Stimulated activated CD4-positive, alpha-beta T cell treated with anti-CD3 and anti-CD28 coated beads, Interleukin-4, amount 100 ng/mL, for 48 hours (primary cell): Measurements from ENCODE around the gene MSLN.
A peak's percentile ranks its signal among the peaks of the same experiment; 100 is the strongest.

Experiments
- DNase-seq, 2 donors: peaks; one replicate each; pipeline ENCODE4 v3.0.0-alpha.2; 2020; ENCODE audit warnings: low read depth in 2 of 2

MSLN gene

GRCh38 chr16:791131-791530 lies 30.6 kb downstream of the MSLN start:
- DNase-seq, result no peak

GRCh38 chr16:792221-792995 lies 31.9 kb downstream of the MSLN start:
- no peak for DNase-seq

GRCh38 chr16:793414-793813 lies 32.9 kb downstream of the MSLN start:
- DNase-seq, result no peak

GRCh38 chr16:794091-794822 lies 33.7 kb downstream of the MSLN start:
- DNase-seq, result no peak

- no peak for DNase-seq
These were observed 34.4 kb downstream of the MSLN start for GRCh38 chr16:794853-795466.

- no peak for DNase-seq
These were observed 35.2 kb downstream of the MSLN start for GRCh38 chr16:795580-796229.

- DNase-seq, result no peak
These were observed 36.0 kb downstream of the MSLN start for GRCh38 chr16:796296-797119.

- peak in 1 of 2 donors; percentile 32 for DNase-seq
These were observed 36.5 kb downstream of the MSLN start for GRCh38 chr16:797120-797420.

GRCh38 chr16:797686-798085 lies 37.2 kb downstream of the MSLN start:
- DNase-seq, result no peak

GRCh38 chr16:798666-799065 lies 38.1 kb downstream of the MSLN start:
- no peak for DNase-seq

GRCh38 chr16:799111-799947 lies 38.8 kb downstream of the MSLN start:
- no peak for DNase-seq

- no peak for DNase-seq
These were observed 39.7 kb downstream of the MSLN start, which contains the start of gene GNG13 for GRCh38 chr16:799948-800833. Gene GNG13, minus strand, starts transcription at chr16:800734. Its CDS starts 1,657 bp downstream, at chr16:799077.

- DNase-seq, result no peak
These were observed 40.4 kb downstream of the MSLN start for GRCh38 chr16:800834-801511.

- no peak for DNase-seq
These were observed 41.2 kb downstream of the MSLN start for GRCh38 chr16:801584-802363.

GRCh38 chr16:802461-802860 lies 41.9 kb downstream of the MSLN start:
- no peak for DNase-seq

- no peak for DNase-seq
These were observed 42.6 kb downstream of the MSLN start for GRCh38 chr16:802914-803753.

- DNase-seq, result no peak
These were observed 43.2 kb downstream of the MSLN start for GRCh38 chr16:803754-804080.
